GM06990 (cell line): ENCODE results near the gene LTO1.
A peak's percentile ranks its signal among the peaks of the same experiment; 100 is the strongest.

ENCODE experiments used
- DNase-seq: peaks from one replicate; pipeline ENCODE4 v3.0.0-alpha.2; 2011; ENCODE audit not compliant: insufficient read length; ENCODE audit errors: extremely low read depth
- H3K27me3 ChIP-seq: replicated peaks from 2 replicates; pipeline ENCODE4 v1.6.0; 2011; ENCODE audit warnings: low read length; ENCODE audit not compliant: control insufficient read depth, insufficient read depth
- H3K36me3 ChIP-seq: 2 replicates; pipeline ENCODE4 v1.5.1; 2011; ENCODE audit warnings: low read length; ENCODE audit not compliant: control insufficient read depth, insufficient read depth
- H3K4me3 ChIP-seq: replicated peaks from 2 replicates; pipeline ENCODE4 v1.5.1; 2011; ENCODE audit warnings: low read depth, mild to moderate bottlenecking, control low read depth, low read length
- TF ChIP-seq, protein P1 (sequence below): IDR thresholded peaks from 2 replicates; pipeline ENCODE4 v1.5.1; 2011; ENCODE audit warnings: low read length, control low read depth, mild to moderate bottlenecking, inconsistent platforms; ENCODE audit not compliant: insufficient read depth, poor library complexity, severe bottlenecking

Gene LTO1

DNA sequence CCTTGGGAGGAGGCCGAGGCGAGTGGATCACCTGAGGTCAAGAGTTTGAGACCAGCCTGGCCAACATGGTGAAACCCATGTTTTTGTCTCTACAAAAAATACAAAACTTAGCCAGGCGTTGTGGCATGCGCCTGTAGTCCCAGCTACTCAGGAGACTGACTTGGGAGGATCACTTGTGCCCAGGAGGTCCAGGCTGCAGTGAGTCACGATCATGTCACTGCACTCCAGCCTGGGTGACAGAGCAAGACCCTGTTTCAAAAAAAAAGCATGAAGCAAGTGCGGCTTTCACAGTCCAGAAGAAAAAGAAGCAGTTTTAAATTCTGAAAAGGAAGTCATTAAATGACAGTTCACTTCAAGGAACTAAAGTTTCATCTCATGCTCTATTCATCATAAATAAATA is 7.1 kb upstream of the LTO1 start:
- DNase-seq = no peak
- TF ChIP-seq, protein P1, sequence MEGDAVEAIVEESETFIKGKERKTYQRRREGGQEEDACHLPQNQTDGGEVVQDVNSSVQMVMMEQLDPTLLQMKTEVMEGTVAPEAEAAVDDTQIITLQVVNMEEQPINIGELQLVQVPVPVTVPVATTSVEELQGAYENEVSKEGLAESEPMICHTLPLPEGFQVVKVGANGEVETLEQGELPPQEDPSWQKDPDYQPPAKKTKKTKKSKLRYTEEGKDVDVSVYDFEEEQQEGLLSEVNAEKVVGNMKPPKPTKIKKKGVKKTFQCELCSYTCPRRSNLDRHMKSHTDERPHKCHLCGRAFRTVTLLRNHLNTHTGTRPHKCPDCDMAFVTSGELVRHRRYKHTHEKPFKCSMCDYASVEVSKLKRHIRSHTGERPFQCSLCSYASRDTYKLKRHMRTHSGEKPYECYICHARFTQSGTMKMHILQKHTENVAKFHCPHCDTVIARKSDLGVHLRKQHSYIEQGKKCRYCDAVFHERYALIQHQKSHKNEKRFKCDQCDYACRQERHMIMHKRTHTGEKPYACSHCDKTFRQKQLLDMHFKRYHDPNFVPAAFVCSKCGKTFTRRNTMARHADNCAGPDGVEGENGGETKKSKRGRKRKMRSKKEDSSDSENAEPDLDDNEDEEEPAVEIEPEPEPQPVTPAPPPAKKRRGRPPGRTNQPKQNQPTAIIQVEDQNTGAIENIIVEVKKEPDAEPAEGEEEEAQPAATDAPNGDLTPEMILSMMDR = no peak
- H3K4me3 ChIP-seq = no peak overlapping the region
- no peaks in the 10 kb centered on the region for H3K36me3 ChIP-seq
- H3K27me3 ChIP-seq = no peaks in the 10 kb centered on the region

DNA sequence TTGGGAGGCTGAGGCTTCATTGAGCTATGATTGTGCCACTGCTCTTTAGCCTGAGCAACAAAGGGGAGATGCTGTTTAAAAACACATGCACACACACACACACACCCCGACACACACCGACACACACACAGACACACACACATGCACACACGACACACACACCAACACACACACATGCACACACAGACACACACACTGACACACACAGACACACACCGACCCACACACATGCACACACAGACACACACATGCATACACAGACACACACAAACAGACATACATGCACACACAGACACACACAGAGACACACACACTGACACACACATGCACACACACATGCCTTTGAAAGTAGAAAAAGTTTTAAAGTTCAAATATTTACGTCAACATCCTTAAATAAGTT is 5.5 kb upstream of the LTO1 start:
- Histone ChIP-seq H3K27me3 (no peaks in the 10 kb centered on the region), H3K36me3 (no peaks in the 10 kb centered on the region), H3K4me3 (no peak overlapping the region)
- TF ChIP-seq, protein P1 = no peak
- DNase-seq = no peak

DNA sequence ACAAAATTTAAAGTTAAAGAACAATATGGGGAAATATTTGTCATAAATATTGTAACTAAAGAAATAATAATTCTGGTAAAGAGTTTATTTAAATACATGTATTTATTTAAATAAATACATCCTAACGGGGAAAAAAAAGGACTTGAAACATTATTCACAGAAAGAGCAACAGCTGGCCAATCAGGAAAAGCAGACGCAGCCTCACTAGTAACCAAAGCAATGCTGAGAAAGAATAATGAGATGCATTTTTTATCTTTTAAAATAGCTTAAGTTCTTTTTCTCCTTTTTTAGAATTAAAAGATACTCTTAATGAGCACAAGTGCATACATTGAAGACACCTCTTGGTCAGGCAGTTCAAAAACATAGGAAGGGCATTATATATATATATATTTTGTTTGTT is 2.6 kb upstream of the LTO1 start:
- Histone ChIP-seq H3K27me3 (no peaks in the 10 kb centered on the region), H3K36me3 (no peaks in the 10 kb centered on the region), H3K4me3 (no peak overlapping the region)
- TF ChIP-seq, protein P1 = no peak
- DNase-seq = no peak

DNA sequence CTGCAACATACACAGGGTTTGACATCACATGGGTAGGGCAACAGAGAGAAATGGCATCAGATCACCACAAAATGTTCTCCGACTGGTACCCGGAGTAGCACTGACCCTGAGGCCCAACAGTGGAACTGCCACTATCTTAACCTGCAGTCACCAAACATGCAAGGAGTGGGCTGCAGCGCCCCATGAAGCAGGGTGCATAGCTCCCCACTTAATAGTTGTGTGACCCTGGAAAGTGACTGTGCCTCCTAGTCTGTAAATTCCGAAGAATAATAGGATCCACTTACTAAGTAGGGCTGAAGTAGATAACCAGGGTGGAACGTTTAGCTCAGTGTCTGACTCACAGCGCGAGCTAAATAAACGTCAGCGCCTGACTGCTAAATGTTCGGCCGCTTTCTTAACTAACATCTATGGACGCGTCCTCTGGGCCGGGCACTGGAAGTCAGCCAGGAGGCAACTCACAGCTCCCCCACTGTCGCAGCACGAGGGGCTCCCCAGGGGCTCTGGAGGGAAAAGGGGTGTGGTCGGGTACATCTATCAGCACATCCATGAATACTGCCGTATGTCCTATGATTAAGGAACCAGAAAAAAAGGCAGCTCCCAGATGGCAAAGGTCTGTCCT is 777 bp downstream of the LTO1 start:
- DNase-seq = no peak
- no peaks in the 10 kb centered on the region for H3K27me3 ChIP-seq
- TF ChIP-seq, protein P1 = no peak
- H3K36me3 ChIP-seq = peaks cover 5% of the 10 kb centered on the region
- peak overlapping the region; percentile 90 for H3K4me3 ChIP-seq

DNA sequence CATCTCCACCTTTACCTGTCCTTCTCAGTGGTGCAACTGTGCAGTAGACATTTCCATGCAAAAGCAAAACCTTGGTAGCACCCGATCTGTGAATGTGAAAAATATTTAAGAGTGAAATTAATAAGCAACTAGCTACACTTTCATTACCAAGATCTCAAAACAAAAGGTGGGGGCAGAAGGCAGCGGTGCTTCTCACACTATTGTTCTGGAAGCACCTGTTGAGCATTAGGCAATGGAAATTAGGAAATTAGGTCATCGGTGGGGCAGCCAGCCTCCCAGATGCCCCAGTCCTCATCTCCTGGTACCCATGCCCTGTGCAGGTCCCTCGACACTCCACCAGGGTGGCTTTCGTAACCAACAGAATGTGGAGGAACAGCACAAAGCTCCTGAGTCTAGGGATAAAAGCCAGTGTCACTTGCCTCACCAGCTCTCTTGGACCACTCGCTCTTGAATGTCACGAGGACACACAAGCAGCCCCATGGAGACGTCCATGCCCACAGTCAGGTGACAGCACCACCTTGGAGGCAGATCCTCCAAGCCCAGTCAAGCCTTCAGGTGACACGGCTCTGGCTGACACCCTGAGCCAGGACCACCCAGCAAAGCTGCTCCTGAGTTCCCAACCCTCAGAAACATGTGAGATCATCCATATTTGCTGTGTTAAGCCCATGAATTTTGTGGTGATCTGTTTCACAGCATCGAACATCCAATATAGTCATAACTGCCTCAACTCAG is 3.3 kb downstream of the LTO1 start:
- TF ChIP-seq, protein P1 = no peak
- H3K4me3 ChIP-seq = no peak overlapping the region
- peaks cover 7% of the 10 kb centered on the region for H3K36me3 ChIP-seq
- no peaks in the 10 kb centered on the region for H3K27me3 ChIP-seq
- DNase-seq = no peak
